IMR-90 (cell line): ENCODE data around the gene ZNRD2. TPM values are rescaled to one million over a fixed set of nuclear protein-coding genes. Genes with fewer than 3 reads are reported as not detected.

Experiments
- ATAC-seq: fragments of 200-7000 bp; cut with Tn5 transposase; 2 replicates; pipeline ENCODE4 v1.9.1; 2020; ENCODE audit warnings: low read depth, mild to moderate bottlenecking, moderate library complexity
- BruUV-seq: library from RNA; stranded (reverse); fragments of 400-500 nt; replicated peaks from 2 replicates; lab custom pipeline; 2021; lab: Mats Ljungman, UMichigan
- CTCF ChIA-PET: fragments of 300-600 bp; formaldehyde crosslinking; extraction: SDS; loops from one replicate; lab custom pipeline; 2021; ENCODE audit warnings: antibody characterized with exemption; lab: Yijun Ruan, JAX
- POLR2A ChIA-PET: fragments of 300-600 bp; sonication (Branson Sonifier 250); formaldehyde crosslinking; loops from one replicate; lab custom pipeline; 2022; ENCODE audit warnings: antibody characterized with exemption; ENCODE audit not compliant: unreplicated experiment; lab: Charles Lee
- DNase-seq: peaks from one replicate; pipeline ENCODE4 v3.0.0; 2013
- H2AFZ ChIP-seq: replicated peaks from 2 replicates; pipeline ENCODE3; 2013; ENCODE audit warnings: low read length, mild to moderate bottlenecking; ENCODE audit not compliant: poor library complexity
- H2AK5ac ChIP-seq: 2 replicates; pipeline ENCODE4 v1.6.1; 2013; ENCODE audit warnings: low read depth, low read length, inconsistent platforms
- H2AK9ac ChIP-seq: replicated peaks from 2 replicates; pipeline ENCODE3; 2013; ENCODE audit warnings: mild to moderate bottlenecking, low read depth, low read length, moderate library complexity; ENCODE audit not compliant: poor library complexity
- H2BK120ac ChIP-seq: 2 replicates; pipeline ENCODE4 v1.6.1; 2013; ENCODE audit warnings: low read depth, low read length, inconsistent platforms
- H2BK15ac ChIP-seq: 3 replicates; pipeline ENCODE4 v1.6.1; 2013; ENCODE audit warnings: low read depth, low read length, inconsistent platforms
- H2BK20ac ChIP-seq: 2 replicates; pipeline ENCODE4 v1.6.1; 2013; ENCODE audit warnings: low read depth, mild to moderate bottlenecking, inconsistent platforms, low read length, moderate library complexity
- H2BK5ac ChIP-seq: 2 replicates; pipeline ENCODE4 v1.6.1; 2013; ENCODE audit warnings: mild to moderate bottlenecking, low read depth, low read length, inconsistent platforms; ENCODE audit not compliant: poor library complexity, severe bottlenecking
- H3K14ac ChIP-seq: replicated peaks from 2 replicates; pipeline ENCODE4 v1.6.1; 2013; ENCODE audit warnings: low read depth, low read length, inconsistent platforms
- H3K18ac ChIP-seq: 2 replicates; pipeline ENCODE4 v1.6.1; 2013; ENCODE audit warnings: low read depth, low read length, control low read depth
- H3K23ac ChIP-seq: 2 replicates; pipeline ENCODE4 v1.6.1; 2013; ENCODE audit warnings: low read depth, low read length, inconsistent platforms
- H3K27ac ChIP-seq: 2 replicates; pipeline ENCODE4 v1.5.1; 2013; ENCODE audit warnings: mild to moderate bottlenecking, control low read depth, low read length; ENCODE audit not compliant: insufficient read depth
- H3K27me3 ChIP-seq: 2 replicates; pipeline ENCODE4 v1.6.1; 2013; ENCODE audit warnings: low read length; ENCODE audit not compliant: control insufficient read depth, insufficient read depth
- H3K36me3 ChIP-seq: 2 replicates; pipeline ENCODE4 v1.6.1; 2013; ENCODE audit warnings: low read length, mixed read lengths; ENCODE audit not compliant: control insufficient read depth, insufficient read depth
- H3K4ac ChIP-seq: 2 replicates; pipeline ENCODE4 v1.6.1; 2013; ENCODE audit warnings: low read depth, low read length, inconsistent platforms
- H3K4me1 ChIP-seq: 2 replicates; pipeline ENCODE4 v1.6.1; 2013; ENCODE audit warnings: low read length, mixed read lengths; ENCODE audit not compliant: control insufficient read depth, insufficient read depth
- H3K4me2 ChIP-seq: 2 replicates; pipeline ENCODE4 v1.6.1; 2013; ENCODE audit warnings: low read depth, mild to moderate bottlenecking, control low read depth, low read length, moderate library complexity
- H3K4me3 ChIP-seq: 2 replicates; pipeline ENCODE4 v1.5.1; 2013; ENCODE audit warnings: low read depth, mild to moderate bottlenecking, control low read depth, low read length, moderate library complexity; ENCODE audit not compliant: insufficient read depth
- H3K56ac ChIP-seq: 2 replicates; pipeline ENCODE4 v1.6.1; 2013; ENCODE audit warnings: low read length, inconsistent platforms; ENCODE audit not compliant: insufficient read depth; ENCODE audit errors: extremely low read depth
- H3K79me1 ChIP-seq, 2 experiments: 2 replicates each; pipeline ENCODE4 v1.6.1; 2013; ENCODE audit warnings: low read length in 2 of 2, inconsistent platforms in 1 of 2, low read depth in 1 of 2
- H3K9ac ChIP-seq: 2 replicates; pipeline ENCODE4 v1.6.1; 2013; ENCODE audit warnings: low read depth, low read length, control low read depth
- H3K9me1 ChIP-seq: 2 replicates; pipeline ENCODE4 v1.6.1; 2013; ENCODE audit warnings: low read length, inconsistent platforms; ENCODE audit not compliant: insufficient read depth
- H3K9me3 ChIP-seq: 2 replicates; pipeline ENCODE4 v1.6.1; 2013; ENCODE audit warnings: low read length; ENCODE audit not compliant: control insufficient read depth, insufficient read depth
- H4K20me1 ChIP-seq: 2 replicates; pipeline ENCODE4 v1.6.1; 2013; ENCODE audit warnings: low read length, inconsistent platforms; ENCODE audit not compliant: insufficient read depth
- H4K5ac ChIP-seq: 2 replicates; pipeline ENCODE4 v1.6.1; 2013; ENCODE audit warnings: mild to moderate bottlenecking, low read depth, low read length, control low read depth
- H4K8ac ChIP-seq, 2 experiments: 2 replicates each; pipeline ENCODE4 v1.6.1; 2013; ENCODE audit warnings: low read depth in 2 of 2, low read length in 2 of 2, control low read depth in 1 of 2, inconsistent platforms in 1 of 2
- H4K91ac ChIP-seq: 2 replicates; pipeline ENCODE4 v1.6.1; 2013; ENCODE audit warnings: low read depth, low read length, inconsistent platforms; ENCODE audit not compliant: insufficient read depth
- MAFK ChIP-seq: IDR thresholded peaks from 2 replicates; pipeline ENCODE4 v1.6.1; 2012; ENCODE audit warnings: low read depth, low read length, improper control_type of control experiment
- RAD21 ChIP-seq: IDR thresholded peaks from 2 replicates; pipeline ENCODE4 v1.6.1; 2012; ENCODE audit warnings: low read length, improper control_type of control experiment
- USF2 ChIP-seq: fragments of 150-350 bp; IDR thresholded peaks from 2 replicates; pipeline ENCODE4 v1.6.1; 2017; ENCODE audit warnings: mild to moderate bottlenecking, antibody characterized with exemption, low read length, low read depth
- WGBS, 2 experiments: methylation state at CpG; one replicate each; pipeline versions ENCODE4 v1.1.5 to v1.1.7; 2013; ENCODE audit warnings: missing lambda C conversion rate in 2 of 2; ENCODE audit not compliant: insufficient read length in 1 of 2; ENCODE audit errors: extremely low coverage in 2 of 2; 5-methylcytosine and 5-hydroxymethylcytosine counted together
- dilution Hi-C: fragments of 300-500 bp; cut with HindIII; formaldehyde crosslinking; loops from one replicate; pipeline ENCODE4 v1.14.3; 2018; ENCODE audit warnings: low sequenced_read_pairs; ENCODE audit not compliant: unreplicated experiment
- in situ Hi-C: fragments of 300-500 bp; cut with MboI; formaldehyde crosslinking; loops from 3 replicates; pipeline ENCODE4 v1.14.3; 2019; ENCODE audit warnings: low sequenced_read_pairs, inconsistent platforms, mixed read lengths
- intact Hi-C: fragments of 100-400 bp; cut with micrococcal nuclease; formaldehyde crosslinking; loops from 2 replicates; pipeline ENCODE4 v1.10.0; 2022
- polyA plus RNA-seq, 3 experiments: library from polyadenylated mRNA; depleted of rRNA; stranded (reverse); fragments of >200 nt; gene quantifications; 2 replicates each; pipeline ENCODE4 v1.2.3, GENCODE V29; 2012; ENCODE audit warnings: low replicate concordance in 1 of 3
- total RNA-seq: library from RNA; depleted of rRNA; stranded (reverse); fragments of >200 nt; gene quantifications from 2 replicates; pipeline ENCODE4 v1.2.3, GENCODE V29; 2012

ZNRD2 gene
- total and polyA plus RNA-seq, 2 of the 4 experiments (the other 2 are of a cell fraction) = 75.6 to 90.3 TPM

- in situ Hi-C loops = no loop called here
- ChIA-PET CTCF (interaction anchor here (1.4 kb wide), 1 partner anchor 11 kb away, joined by 4 read pairs; no protein-coding TSS in a partner anchor), POLR2A (no interaction called here)
- Histone ChIP-seq H3K9me3 (no peaks in the 10 kb centered on the region), H3K36me3 (peaks cover 50% of the 10 kb centered on the region), H4K5ac (no peak overlapping the region), H2BK120ac (no peak overlapping the region), H2AK5ac (no peak overlapping the region), H2BK15ac (no peak overlapping the region), H3K4me1 (peaks cover 4% of the 10 kb centered on the region), H4K91ac (no peak overlapping the region), H3K23ac (no peak overlapping the region), H2BK20ac (no peak overlapping the region), H2AFZ (no peak overlapping the region), H3K4me2 (no peak overlapping the region), H3K9me1 (no peaks in the 10 kb centered on the region), H3K9ac (no peak overlapping the region), H3K79me1 (peaks cover 0 to 26% of the 10 kb centered on the region in 2 experiments; a peak in 3 of 4 replicates), H4K20me1 (0 out of 2 replicates have a peak, but pooled peaks cover 4% of the 10 kb centered on the region), H2BK5ac (no peak overlapping the region), H3K18ac (no peak overlapping the region), H3K27me3 (no peaks in the 10 kb centered on the region), H2AK9ac (no peak overlapping the region), H3K4ac (no peak overlapping the region), H3K4me3 (no peak overlapping the region), H3K27ac (no peak overlapping the region), H4K8ac (no peak overlapping the region), H3K56ac (no peak overlapping the region), H3K14ac (no peak overlapping the region)
- dilution Hi-C loops = no loop called here
- intact Hi-C loops = no loop called here
- TF ChIP-seq RAD21 = no peak
- TF ChIP-seq USF2 = no peak
- TF ChIP-seq MAFK = no peak
- 60% methylated on average over 2 of the region's 10 CpGs; no CpG with 5 or more reads in 1 of the 2 experiments for whole genome bisulfite sequencing, 2 experiments
- no TSS peak for BruUV-seq
- no peak for DNase-seq
- ATAC-seq = no peak
Observed at GRCh38 chr11:65583589-65583988, 13.3 kb downstream of the ZNRD2 start.
